HCT116 (cell line): Measurements from ENCODE around the gene FNBP1. TPM values are rescaled to one million over a fixed set of nuclear protein-coding genes. Genes with fewer than 3 reads are reported as not detected.

Source experiments
- ATAC-seq: fragments of 200-7000 bp; cut with Tn5 transposase; 2 replicates; pipeline ENCODE4 v1.9.1; 2020; ENCODE audit warnings: mild to moderate bottlenecking, moderate library complexity
- BruUV-seq: library from RNA; stranded (reverse); fragments of 400-500 nt; replicated peaks from 2 replicates; lab custom pipeline; 2021; lab: Mats Ljungman, UMichigan
- CTCF ChIA-PET: fragments of 300-600 bp; sonication (Branson Sonifier 250); formaldehyde crosslinking; loops from one replicate; lab custom pipeline; 2021; ENCODE audit warnings: antibody characterized with exemption; lab: Charles Lee
- POLR2A ChIA-PET: fragments of 300-600, 350-600 bp; sonication (Branson Sonifier 250); formaldehyde crosslinking; loops from one replicate; lab custom pipeline; 2021; ENCODE audit warnings: antibody characterized with exemption; lab: Charles Lee
- RAD21 ChIA-PET, 2 experiments: fragments of 300-600 bp; sonication (Branson Sonifier 250); formaldehyde crosslinking; loops; one replicate each; lab custom pipeline; 2023; ENCODE audit warnings: low total read pairs in 2 of 2; ENCODE audit not compliant: uncharacterized antibody in 2 of 2, unreplicated experiment in 2 of 2, low non-redundant PET in 1 of 2; lab: Charles Lee
- DNase-seq: peaks from one replicate; pipeline ENCODE4 v3.0.0-alpha.2; 2010; ENCODE audit warnings: low read depth, low spot score
- H2AFZ ChIP-seq: fragments of 200-600 bp; shearing (Covaris generic), sonication (generic); 2 replicates; pipeline ENCODE4 v1.6.1; 2017; ENCODE audit warnings: low read depth, mixed run types, mixed read lengths, antibody characterized with exemption, low read length; ENCODE audit not compliant: poor library complexity, severe bottlenecking
- H3K27ac ChIP-seq: 2 replicates; pipeline ENCODE4 v1.5.1; 2012; ENCODE audit warnings: low read depth, low read length
- H3K27me3 ChIP-seq: fragments of 200-600 bp; sonication (generic); 2 replicates; pipeline ENCODE4 v1.6.1; 2016; ENCODE audit warnings: mixed run types, low read length, mixed read lengths; ENCODE audit not compliant: insufficient read depth
- H3K36me3 ChIP-seq, 2 experiments: fragments of 200-500 bp in 1 of 2; fragments of 200-600 bp in 1 of 2; sonication (Bioruptor generic) in 1 of 2; sonication (generic) in 1 of 2; 2 replicates each; pipeline versions ENCODE4 v1.5.1 to v1.6.1; 2014 to 2016; ENCODE audit warnings: low read length in 2 of 2, inconsistent platforms in 1 of 2, mixed read lengths in 1 of 2, mixed run types in 1 of 2; ENCODE audit not compliant: insufficient read depth in 2 of 2, control insufficient read depth in 1 of 2
- H3K4me1 ChIP-seq, 2 experiments: fragments of 200-600 bp in 1 of 2; sonication (generic) in 1 of 2; 2 replicates each; pipeline versions ENCODE4 v1.5.1 to v1.6.1; 2012 to 2017; ENCODE audit warnings: low read length in 2 of 2, inconsistent platforms in 1 of 2, mild to moderate bottlenecking in 1 of 2, mixed read lengths in 1 of 2, mixed run types in 1 of 2, moderate library complexity in 1 of 2; ENCODE audit not compliant: insufficient read depth in 2 of 2, control insufficient read depth in 1 of 2
- H3K4me2 ChIP-seq: fragments of 200-600 bp; sonication (generic); 2 replicates; pipeline ENCODE4 v1.6.1; 2017; ENCODE audit warnings: mixed run types, low read length, mixed read lengths
- H3K4me3 ChIP-seq, 2 experiments: fragments of 200-600 bp in 1 of 2; sonication (generic) in 1 of 2; replicated peaks in 1 of 2; 2 replicates each; pipeline ENCODE4 v1.5.1; 2011 to 2016; ENCODE audit warnings: low read length in 2 of 2, control low read depth in 1 of 2, low read depth in 1 of 2, mild to moderate bottlenecking in 1 of 2, mixed read lengths in 1 of 2, mixed run types in 1 of 2
- H3K79me2 ChIP-seq: fragments of 200-600 bp; sonication (generic); 2 replicates; pipeline ENCODE4 v1.6.1; 2017; ENCODE audit warnings: mild to moderate bottlenecking, mixed run types, low read length, moderate library complexity, mixed read lengths; ENCODE audit not compliant: insufficient read depth
- H3K9ac ChIP-seq: fragments of 200-600 bp; sonication (generic); 2 replicates; pipeline ENCODE4 v1.6.1; 2016; ENCODE audit warnings: low read length, mixed read lengths
- H3K9me2 ChIP-seq: fragments of 200-600 bp; sonication (generic), shearing (Covaris generic); 2 replicates; pipeline ENCODE4 v1.6.1; 2017; ENCODE audit warnings: mixed run types, mild to moderate bottlenecking, moderate library complexity; ENCODE audit not compliant: insufficient read depth
- H3K9me3 ChIP-seq, 2 experiments: fragments of 200-500 bp in 1 of 2; fragments of 200-600 bp in 1 of 2; sonication (Bioruptor generic) in 1 of 2; sonication (generic) in 1 of 2; 2 replicates each; pipeline ENCODE4 v1.6.1; 2014 to 2017; ENCODE audit warnings: low read length in 2 of 2, mixed read lengths in 2 of 2, inconsistent platforms in 1 of 2, low read depth in 1 of 2, mild to moderate bottlenecking in 1 of 2, mixed run types in 1 of 2, moderate library complexity in 1 of 2; ENCODE audit not compliant: control insufficient read depth in 1 of 2, insufficient read depth in 1 of 2
- H4K20me1 ChIP-seq: fragments of 200-600 bp; sonication (generic), shearing (Covaris generic); 2 replicates; pipeline ENCODE4 v1.6.1; 2017; ENCODE audit warnings: mixed run types, mild to moderate bottlenecking, moderate library complexity; ENCODE audit not compliant: insufficient read depth
- EGR1 ChIP-seq: IDR thresholded peaks from 2 replicates; pipeline ENCODE4 v1.6.1; 2012; ENCODE audit warnings: low read depth
- EZH2 ChIP-seq: fragments of 200-600 bp; sonication (generic); IDR thresholded peaks from 2 replicates; pipeline ENCODE4 v1.6.1; 2017; ENCODE audit warnings: antibody characterized with exemption, mixed run types
- JUND ChIP-seq: IDR thresholded peaks from 2 replicates; pipeline ENCODE4 v1.6.1; 2012
- POLR2A ChIP-seq: IDR thresholded peaks from 2 replicates; pipeline ENCODE4 v1.7.0; 2011; ENCODE audit warnings: borderline replicate concordance; ENCODE audit not compliant: insufficient read depth, insufficient read length; ENCODE audit errors: extremely low read depth
- RAD21 ChIP-seq: IDR thresholded peaks from 2 replicates; pipeline ENCODE4 v1.6.1; 2012; ENCODE audit warnings: low read depth, mild to moderate bottlenecking
- SIN3A ChIP-seq: IDR thresholded peaks from 2 replicates; pipeline ENCODE4 v1.6.1; 2012; ENCODE audit warnings: low read depth
- SP1 ChIP-seq: IDR thresholded peaks from 2 replicates; pipeline ENCODE4 v1.6.1; 2012; ENCODE audit warnings: low read depth
- SRF ChIP-seq: IDR thresholded peaks from 2 replicates; pipeline ENCODE4 v1.6.1; 2012; ENCODE audit warnings: low read depth
- ZNF274 ChIP-seq: fragments of 200-500 bp; sonication (Bioruptor generic); IDR thresholded peaks from 2 replicates; pipeline ENCODE4 v1.6.1; 2014; ENCODE audit warnings: mild to moderate bottlenecking, low read depth, low read length, inconsistent platforms
- intact Hi-C: fragments of 100-400 bp; cut with micrococcal nuclease; formaldehyde crosslinking; loops from 2 replicates; pipeline ENCODE4 v1.10.0; 2022
- total RNA-seq: library from RNA; stranded (reverse); gene quantifications from one replicate; pipeline ENCODE4 v1.2.1, GENCODE V29; 2021; ENCODE audit not compliant: unreplicated experiment
- TF ChIP-seq, protein P1 (sequence below): IDR thresholded peaks from 2 replicates; pipeline ENCODE4 v1.6.1; 2012; ENCODE audit warnings: low read depth
- TF ChIP-seq, protein P2 (sequence below): IDR thresholded peaks from 2 replicates; pipeline ENCODE4 v1.6.1; 2012
- TF ChIP-seq, protein P3 (sequence below): IDR thresholded peaks from 2 replicates; pipeline ENCODE4 v1.6.1; 2011; ENCODE audit warnings: mild to moderate bottlenecking, low read length, moderate library complexity; ENCODE audit not compliant: insufficient replicate concordance; ENCODE audit errors: extremely low read depth

Gene FNBP1
- total RNA-seq, 1 experiment from 2014 or later, result 25.0 TPM

DNA sequence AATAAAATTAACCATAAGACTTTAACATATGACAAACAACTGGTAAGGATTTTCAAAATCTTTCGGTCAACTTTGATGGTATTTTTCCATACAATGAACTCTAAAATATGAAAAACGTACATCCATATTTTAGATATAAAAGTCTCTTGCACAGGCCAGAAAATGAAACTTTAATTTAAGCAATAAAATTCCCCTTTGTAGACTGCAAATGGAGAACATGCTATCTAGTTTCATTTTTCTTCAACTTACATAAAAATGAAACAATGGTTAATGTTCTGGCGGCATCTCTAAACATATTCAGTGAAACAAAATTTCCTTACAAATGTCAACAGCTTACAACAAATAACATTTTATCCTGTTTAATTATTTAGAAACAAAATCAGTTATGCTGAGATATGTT, 123.7 kb downstream of the FNBP1 start:
- no peaks in the 10 kb centered on the region for H4K20me1 ChIP-seq
- ChIA-PET POLR2A (no interaction called here), RAD21 (no interaction called here), CTCF (no interaction called here)
- no peak for ATAC-seq
- no peak overlapping the region for H2AFZ ChIP-seq
- intact Hi-C loops, result no loop called here
- BruUV-seq, result no TSS peak
- no peak overlapping the region for H3K27ac ChIP-seq
- no peak overlapping the region for H3K9ac ChIP-seq
- H3K9me2 ChIP-seq, result no peaks in the 10 kb centered on the region
- no peak for DNase-seq
- no peaks in the 10 kb centered on the region for H3K36me3 ChIP-seq
- TF ChIP-seq SIN3A, result no peak
- no peak for TF ChIP-seq SP1
- TF ChIP-seq, protein P1, sequence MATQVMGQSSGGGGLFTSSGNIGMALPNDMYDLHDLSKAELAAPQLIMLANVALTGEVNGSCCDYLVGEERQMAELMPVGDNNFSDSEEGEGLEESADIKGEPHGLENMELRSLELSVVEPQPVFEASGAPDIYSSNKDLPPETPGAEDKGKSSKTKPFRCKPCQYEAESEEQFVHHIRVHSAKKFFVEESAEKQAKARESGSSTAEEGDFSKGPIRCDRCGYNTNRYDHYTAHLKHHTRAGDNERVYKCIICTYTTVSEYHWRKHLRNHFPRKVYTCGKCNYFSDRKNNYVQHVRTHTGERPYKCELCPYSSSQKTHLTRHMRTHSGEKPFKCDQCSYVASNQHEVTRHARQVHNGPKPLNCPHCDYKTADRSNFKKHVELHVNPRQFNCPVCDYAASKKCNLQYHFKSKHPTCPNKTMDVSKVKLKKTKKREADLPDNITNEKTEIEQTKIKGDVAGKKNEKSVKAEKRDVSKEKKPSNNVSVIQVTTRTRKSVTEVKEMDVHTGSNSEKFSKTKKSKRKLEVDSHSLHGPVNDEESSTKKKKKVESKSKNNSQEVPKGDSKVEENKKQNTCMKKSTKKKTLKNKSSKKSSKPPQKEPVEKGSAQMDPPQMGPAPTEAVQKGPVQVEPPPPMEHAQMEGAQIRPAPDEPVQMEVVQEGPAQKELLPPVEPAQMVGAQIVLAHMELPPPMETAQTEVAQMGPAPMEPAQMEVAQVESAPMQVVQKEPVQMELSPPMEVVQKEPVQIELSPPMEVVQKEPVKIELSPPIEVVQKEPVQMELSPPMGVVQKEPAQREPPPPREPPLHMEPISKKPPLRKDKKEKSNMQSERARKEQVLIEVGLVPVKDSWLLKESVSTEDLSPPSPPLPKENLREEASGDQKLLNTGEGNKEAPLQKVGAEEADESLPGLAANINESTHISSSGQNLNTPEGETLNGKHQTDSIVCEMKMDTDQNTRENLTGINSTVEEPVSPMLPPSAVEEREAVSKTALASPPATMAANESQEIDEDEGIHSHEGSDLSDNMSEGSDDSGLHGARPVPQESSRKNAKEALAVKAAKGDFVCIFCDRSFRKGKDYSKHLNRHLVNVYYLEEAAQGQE, result no peak
- no peak for TF ChIP-seq JUND
- no peak for TF ChIP-seq EGR1
- no peak for TF ChIP-seq SRF
- no peak for TF ChIP-seq ZNF274
- no peak for TF ChIP-seq EZH2
- TF ChIP-seq, protein P2, sequence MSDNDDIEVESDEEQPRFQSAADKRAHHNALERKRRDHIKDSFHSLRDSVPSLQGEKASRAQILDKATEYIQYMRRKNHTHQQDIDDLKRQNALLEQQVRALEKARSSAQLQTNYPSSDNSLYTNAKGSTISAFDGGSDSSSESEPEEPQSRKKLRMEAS, result no peak
- TF ChIP-seq RAD21, result no peak
- TF ChIP-seq, protein P3, sequence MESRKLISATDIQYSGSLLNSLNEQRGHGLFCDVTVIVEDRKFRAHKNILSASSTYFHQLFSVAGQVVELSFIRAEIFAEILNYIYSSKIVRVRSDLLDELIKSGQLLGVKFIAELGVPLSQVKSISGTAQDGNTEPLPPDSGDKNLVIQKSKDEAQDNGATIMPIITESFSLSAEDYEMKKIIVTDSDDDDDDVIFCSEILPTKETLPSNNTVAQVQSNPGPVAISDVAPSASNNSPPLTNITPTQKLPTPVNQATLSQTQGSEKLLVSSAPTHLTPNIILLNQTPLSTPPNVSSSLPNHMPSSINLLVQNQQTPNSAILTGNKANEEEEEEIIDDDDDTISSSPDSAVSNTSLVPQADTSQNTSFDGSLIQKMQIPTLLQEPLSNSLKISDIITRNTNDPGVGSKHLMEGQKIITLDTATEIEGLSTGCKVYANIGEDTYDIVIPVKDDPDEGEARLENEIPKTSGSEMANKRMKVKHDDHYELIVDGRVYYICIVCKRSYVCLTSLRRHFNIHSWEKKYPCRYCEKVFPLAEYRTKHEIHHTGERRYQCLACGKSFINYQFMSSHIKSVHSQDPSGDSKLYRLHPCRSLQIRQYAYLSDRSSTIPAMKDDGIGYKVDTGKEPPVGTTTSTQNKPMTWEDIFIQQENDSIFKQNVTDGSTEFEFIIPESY, result no peak
- no peak for TF ChIP-seq POLR2A
- H3K27me3 ChIP-seq, result no peaks in the 10 kb centered on the region
- no peak overlapping the region for H3K4me3 ChIP-seq
- no peaks in the 10 kb centered on the region for H3K4me1 ChIP-seq
- H3K4me2 ChIP-seq, result no peak overlapping the region
- H3K9me3 ChIP-seq, result no peaks in the 10 kb centered on the region
- no peaks in the 10 kb centered on the region for H3K79me2 ChIP-seq
